ENCODE results near the gene FLRT3. TPM values are rescaled to one million over a fixed set of nuclear protein-coding genes. Genes with fewer than 3 reads are reported as not detected.

The FLRT3 gene
- total RNA-seq, 1 experiment from 2014 or later = not detected

DNA sequence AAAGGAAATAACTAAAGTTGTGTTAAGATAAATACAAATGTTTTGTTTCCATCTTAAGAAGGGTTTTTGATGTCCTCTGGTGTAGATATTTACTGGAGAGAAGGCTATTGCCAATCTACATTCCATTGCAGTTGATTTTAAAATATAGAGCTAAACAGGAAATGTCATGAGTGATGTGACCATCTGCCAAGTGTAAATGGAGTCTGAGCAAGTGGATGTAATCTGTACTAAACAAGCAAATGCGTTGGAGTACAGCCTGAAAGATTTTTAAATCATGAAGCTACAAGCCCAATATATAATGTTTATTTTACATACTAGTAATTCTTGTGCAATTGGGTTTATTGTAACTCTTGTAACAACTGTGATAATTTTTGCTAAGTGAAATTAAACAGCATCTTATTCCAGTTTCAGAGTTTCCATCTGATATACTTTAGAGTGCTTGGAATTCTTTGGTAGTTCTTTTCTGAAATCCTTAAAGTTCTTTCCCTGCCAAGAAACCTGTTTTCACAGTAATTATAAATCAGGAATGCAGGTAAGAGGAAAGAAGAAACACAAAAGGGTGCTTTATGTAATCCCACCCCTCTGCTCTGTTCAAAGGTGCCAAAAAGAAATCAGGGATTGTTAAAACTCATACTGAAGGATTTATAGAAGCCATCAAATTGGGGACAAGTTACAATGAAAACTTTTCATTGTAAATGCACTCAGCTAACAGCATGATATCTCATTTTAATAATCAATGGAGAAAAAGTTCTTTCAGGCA, 47.2 kb upstream of the FLRT3 start:
- ChIA-PET CTCF (no interaction called here), POLR2A (ENCODE audit: low non-redundant PET) (no interaction called here)
- H3K27me3 ChIP-seq (replicated peaks; ENCODE audit: insufficient read depth, low read depth, low read length, poor library complexity) = no peaks in the 10 kb centered on the region
- no TSS peak for BruUV-seq (replicated peaks)
- intact Hi-C loops (cut with micrococcal nuclease; ENCODE audit: unreplicated experiment) = no loop called here
- TF ChIP-seq, protein P1, sequence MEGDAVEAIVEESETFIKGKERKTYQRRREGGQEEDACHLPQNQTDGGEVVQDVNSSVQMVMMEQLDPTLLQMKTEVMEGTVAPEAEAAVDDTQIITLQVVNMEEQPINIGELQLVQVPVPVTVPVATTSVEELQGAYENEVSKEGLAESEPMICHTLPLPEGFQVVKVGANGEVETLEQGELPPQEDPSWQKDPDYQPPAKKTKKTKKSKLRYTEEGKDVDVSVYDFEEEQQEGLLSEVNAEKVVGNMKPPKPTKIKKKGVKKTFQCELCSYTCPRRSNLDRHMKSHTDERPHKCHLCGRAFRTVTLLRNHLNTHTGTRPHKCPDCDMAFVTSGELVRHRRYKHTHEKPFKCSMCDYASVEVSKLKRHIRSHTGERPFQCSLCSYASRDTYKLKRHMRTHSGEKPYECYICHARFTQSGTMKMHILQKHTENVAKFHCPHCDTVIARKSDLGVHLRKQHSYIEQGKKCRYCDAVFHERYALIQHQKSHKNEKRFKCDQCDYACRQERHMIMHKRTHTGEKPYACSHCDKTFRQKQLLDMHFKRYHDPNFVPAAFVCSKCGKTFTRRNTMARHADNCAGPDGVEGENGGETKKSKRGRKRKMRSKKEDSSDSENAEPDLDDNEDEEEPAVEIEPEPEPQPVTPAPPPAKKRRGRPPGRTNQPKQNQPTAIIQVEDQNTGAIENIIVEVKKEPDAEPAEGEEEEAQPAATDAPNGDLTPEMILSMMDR (conservative IDR thresholded peaks at IDR 0.05; ENCODE audit: low read depth, low read length) = no peak
- TF ChIP-seq EZH2 (IDR thresholded peaks at IDR 0.05; ENCODE audit: borderline replicate concordance, low read depth, low read length, poor library complexity, severe bottlenecking) = no peak
- H3K36me3 ChIP-seq (ENCODE audit: insufficient read depth, low read length, poor library complexity, severe bottlenecking) = no peaks in the 10 kb centered on the region
- no peak overlapping the region for H3K27ac ChIP-seq (ENCODE audit: low read depth, low read length, poor library complexity, severe bottlenecking)
- H3K9me3 ChIP-seq (ENCODE audit: low read depth, low read length, poor library complexity, severe bottlenecking) = peaks cover 3% of the 10 kb centered on the region
- no peak for DNase-seq (ENCODE audit: low spot score)
- H3K4me1 ChIP-seq (ENCODE audit: insufficient read depth, low read length, poor library complexity, severe bottlenecking) = no peaks in the 10 kb centered on the region
- no peak overlapping the region for H3K4me3 ChIP-seq (ENCODE audit: low read depth, low read length, poor library complexity, severe bottlenecking)

DNA sequence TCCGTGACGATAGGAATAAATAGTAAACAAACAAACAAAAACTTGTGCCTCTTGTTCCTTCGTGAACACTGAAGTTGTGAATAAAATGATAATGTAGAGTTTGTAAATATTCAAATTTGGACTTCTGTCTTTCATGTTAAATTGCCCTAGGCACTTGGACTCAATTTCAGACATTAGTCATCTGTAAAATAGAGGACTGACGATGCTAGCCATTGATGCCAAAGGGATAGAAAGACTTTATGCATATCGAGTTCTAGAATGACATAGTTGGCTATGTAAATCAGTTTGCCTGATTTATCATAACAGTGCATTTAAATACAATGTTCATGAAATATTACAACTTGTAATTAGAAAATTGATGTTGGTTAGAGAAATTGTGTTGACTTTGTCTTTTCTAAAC, 45.9 kb upstream of the FLRT3 start:
- CTCF ChIA-PET = no interaction called here
- intact Hi-C loops (cut with micrococcal nuclease; ENCODE audit: unreplicated experiment) = no loop called here
- H3K4me3 ChIP-seq (ENCODE audit: low read depth, low read length, poor library complexity, severe bottlenecking) = no peak overlapping the region
- no peaks in the 10 kb centered on the region for H3K27me3 ChIP-seq (replicated peaks; ENCODE audit: insufficient read depth, low read depth, low read length, poor library complexity)
- TF ChIP-seq EZH2 (IDR thresholded peaks at IDR 0.05; ENCODE audit: borderline replicate concordance, low read depth, low read length, poor library complexity, severe bottlenecking) = no peak
- TF ChIP-seq, protein P1 (conservative IDR thresholded peaks at IDR 0.05; ENCODE audit: low read depth, low read length) = no peak
- no peaks in the 10 kb centered on the region for H3K4me1 ChIP-seq (ENCODE audit: insufficient read depth, low read length, poor library complexity, severe bottlenecking)
- POLR2A ChIA-PET (ENCODE audit: low non-redundant PET) = no interaction called here
- H3K27ac ChIP-seq (ENCODE audit: low read depth, low read length, poor library complexity, severe bottlenecking) = no peak overlapping the region
- H3K36me3 ChIP-seq (ENCODE audit: insufficient read depth, low read length, poor library complexity, severe bottlenecking) = no peaks in the 10 kb centered on the region
- DNase-seq (ENCODE audit: low spot score) = no peak
- no TSS peak for BruUV-seq (replicated peaks)
- H3K9me3 ChIP-seq (ENCODE audit: low read depth, low read length, poor library complexity, severe bottlenecking) = peaks cover 3% of the 10 kb centered on the region

DNA sequence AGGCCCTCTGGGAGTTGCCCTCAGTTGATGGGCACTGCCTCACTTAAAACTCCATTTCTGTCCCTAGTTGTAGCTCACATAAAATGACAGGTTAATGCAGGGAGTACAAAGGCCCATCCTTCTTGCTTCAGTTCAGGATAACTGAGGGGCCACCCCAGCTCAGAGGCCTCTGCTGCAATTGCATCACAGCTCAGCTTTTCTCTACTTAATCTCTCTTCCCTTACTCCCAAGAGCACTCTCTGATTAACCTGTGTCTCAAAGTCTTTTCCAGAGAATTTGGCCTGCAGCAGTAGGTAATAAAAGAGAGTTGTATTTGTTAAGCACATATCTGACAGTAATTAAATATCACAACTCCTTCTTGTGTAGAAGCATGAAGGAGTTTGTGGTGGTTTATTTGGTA, 40.9 kb upstream of the FLRT3 start:
- BruUV-seq (replicated peaks) = no TSS peak
- no peak for DNase-seq (ENCODE audit: low spot score)
- Histone ChIP-seq H3K27me3 (replicated peaks; ENCODE audit: insufficient read depth, low read depth, low read length, poor library complexity) (no peaks in the 10 kb centered on the region), H3K4me3 (ENCODE audit: low read depth, low read length, poor library complexity, severe bottlenecking) (no peak overlapping the region), H3K9me3 (ENCODE audit: low read depth, low read length, poor library complexity, severe bottlenecking) (no peaks in the 10 kb centered on the region), H3K36me3 (ENCODE audit: insufficient read depth, low read length, poor library complexity, severe bottlenecking) (no peaks in the 10 kb centered on the region), H3K4me1 (ENCODE audit: insufficient read depth, low read length, poor library complexity, severe bottlenecking) (no peaks in the 10 kb centered on the region), H3K27ac (ENCODE audit: low read depth, low read length, poor library complexity, severe bottlenecking) (no peak overlapping the region)
- ChIA-PET POLR2A (ENCODE audit: low non-redundant PET) (no interaction called here), CTCF (no interaction called here)
- intact Hi-C loops (cut with micrococcal nuclease; ENCODE audit: unreplicated experiment) = no loop called here
- TF ChIP-seq, protein P1 (conservative IDR thresholded peaks at IDR 0.05; ENCODE audit: low read depth, low read length) = no peak
- no peak for TF ChIP-seq EZH2 (IDR thresholded peaks at IDR 0.05; ENCODE audit: borderline replicate concordance, low read depth, low read length, poor library complexity, severe bottlenecking)

All from A673 (cell line).